GM19397 (cell line): Measurements from ENCODE around the gene CEP104.
"Not testable (repeated sequence)": the region's sequence is repeated elsewhere in the genome, so short reads cannot be mapped to it uniquely, and the experiment has no call there.

ENCODE experiments used
- ATAC-seq: cut with Tn5 transposase; IDR thresholded peaks from one replicate; pipeline ENCODE4 v1.9.1; 2021; ENCODE audit warnings: mild to moderate bottlenecking, moderate library complexity; ENCODE audit not compliant: unreplicated experiment

The CEP104 gene

DNA sequence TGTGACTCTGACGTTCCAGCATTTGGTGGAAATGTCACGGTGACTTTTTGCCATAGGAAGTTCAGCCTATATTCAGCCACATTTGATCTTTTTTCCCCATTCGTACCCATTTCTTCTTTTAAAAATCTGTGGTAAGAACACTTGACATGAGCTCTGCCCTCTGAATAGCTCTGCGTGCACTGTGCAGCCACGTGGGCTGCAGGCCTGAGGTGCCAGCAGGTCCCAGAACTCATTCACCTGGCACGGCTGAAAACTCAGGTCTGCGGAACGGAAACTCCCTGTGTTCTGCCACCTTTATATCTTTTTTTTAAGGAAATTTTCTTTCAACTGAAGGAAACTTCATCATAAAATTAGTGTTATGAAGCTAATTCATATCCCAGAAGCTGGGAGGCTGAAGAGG, 28.6 kb downstream of the CEP104 start:
- ATAC-seq, result no peak

DNA sequence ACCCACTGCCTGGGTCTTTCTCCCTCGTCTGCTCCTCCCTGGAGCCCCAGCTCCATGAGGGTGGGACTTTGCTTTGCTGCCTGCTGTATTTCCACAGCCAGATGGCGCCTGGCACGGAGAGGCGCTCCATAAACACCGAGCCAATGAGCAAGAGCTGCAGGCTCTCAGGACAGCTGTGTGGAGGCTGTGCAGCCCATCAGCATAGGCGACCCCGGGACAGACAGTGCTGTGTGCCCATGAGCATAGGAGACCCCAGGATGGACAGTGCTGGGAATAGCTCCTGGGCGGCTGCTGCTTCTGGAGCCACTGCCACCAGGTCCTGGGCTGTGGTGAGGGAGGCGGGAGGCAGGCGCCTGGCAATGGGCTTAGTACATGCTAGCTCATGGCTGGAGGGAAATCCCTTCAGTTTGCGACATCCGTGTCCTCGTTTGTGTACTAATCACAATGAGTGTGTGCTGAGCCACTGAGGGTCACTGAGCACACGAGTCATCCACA, 29.2 kb downstream of the CEP104 start:
- ATAC-seq, result no peak

DNA sequence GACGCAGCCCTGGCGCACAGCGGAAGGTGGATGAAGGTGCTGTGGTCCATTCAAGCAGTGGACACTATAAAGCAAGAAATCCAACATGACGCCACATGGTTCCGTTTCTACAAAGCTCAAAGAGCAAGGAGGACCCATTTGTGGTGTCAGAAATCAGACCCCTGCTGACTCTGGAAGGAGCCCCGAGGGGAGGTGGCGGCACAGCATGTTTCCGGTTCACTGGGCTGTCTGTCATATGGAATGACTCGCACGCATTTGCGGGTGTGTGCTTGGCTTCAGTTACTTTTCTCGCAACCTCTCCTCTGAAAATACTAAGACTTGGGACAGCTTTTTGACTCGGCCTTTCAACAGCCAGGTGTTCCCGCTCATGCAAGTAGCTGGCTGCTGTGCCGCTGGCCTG, 31.7 kb downstream of the CEP104 start:
- ATAC-seq, result no peak

DNA sequence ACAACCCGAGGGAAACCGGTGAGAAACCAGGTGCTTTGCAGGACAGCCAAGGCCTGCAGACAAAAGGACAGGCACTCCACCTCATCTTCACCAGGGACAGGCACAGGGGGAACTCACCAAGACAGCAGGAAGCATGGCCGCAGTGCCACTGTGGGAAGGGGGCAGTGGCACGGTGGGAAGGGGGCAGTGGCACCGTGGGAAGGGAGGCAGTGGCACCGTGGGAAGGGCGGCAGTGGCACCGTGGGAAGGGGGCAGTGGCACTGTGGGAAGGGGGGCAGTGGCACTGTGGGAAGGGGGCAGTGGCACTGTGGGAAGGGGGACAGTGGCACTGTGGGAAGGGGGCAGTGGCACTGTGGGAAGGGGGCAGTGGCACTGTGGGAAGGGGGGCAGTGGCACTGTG, 32.4 kb downstream of the CEP104 start:
- ATAC-seq, result no peak

DNA sequence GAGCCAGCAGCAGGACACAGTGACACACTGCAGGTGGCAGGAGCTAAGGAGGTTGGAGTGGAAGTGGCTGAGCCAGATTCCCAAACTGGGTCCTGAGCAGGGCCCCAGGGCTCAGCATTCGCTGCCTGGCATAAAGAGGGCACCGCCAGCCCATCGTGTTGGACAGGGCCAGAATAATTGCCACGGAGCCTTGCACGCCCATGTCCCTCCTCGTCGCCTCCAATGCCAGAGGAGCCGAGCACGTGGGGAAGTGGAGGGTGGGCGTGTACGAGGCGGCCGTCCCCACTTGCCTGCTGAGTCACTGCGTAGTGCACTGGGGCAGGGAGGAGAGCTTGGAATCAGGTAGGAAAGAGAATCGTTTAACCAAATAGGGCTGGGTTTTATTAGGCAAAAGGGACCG, 34.6 kb downstream of the CEP104 start:
- ATAC-seq, result no peak

DNA sequence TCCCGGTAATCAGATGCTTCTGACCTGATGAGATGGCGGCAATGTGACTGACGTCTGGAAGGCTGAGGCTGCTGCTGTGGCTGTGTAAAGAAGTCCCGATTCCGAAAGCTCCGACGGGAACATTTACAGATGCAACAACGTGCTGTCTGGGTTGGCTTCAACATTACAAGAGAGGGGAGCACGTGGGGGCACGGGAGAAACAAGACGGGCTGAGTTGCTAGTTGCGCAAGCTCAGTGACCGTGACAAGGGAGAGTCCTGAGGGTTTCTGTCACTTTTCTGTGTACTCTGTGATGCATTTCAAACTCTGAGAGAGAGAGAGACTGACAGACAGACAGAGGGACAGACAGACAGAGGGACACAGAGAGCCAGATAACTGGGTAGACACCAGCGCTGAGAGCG, 35.1 kb downstream of the CEP104 start:
- no peak for ATAC-seq

DNA sequence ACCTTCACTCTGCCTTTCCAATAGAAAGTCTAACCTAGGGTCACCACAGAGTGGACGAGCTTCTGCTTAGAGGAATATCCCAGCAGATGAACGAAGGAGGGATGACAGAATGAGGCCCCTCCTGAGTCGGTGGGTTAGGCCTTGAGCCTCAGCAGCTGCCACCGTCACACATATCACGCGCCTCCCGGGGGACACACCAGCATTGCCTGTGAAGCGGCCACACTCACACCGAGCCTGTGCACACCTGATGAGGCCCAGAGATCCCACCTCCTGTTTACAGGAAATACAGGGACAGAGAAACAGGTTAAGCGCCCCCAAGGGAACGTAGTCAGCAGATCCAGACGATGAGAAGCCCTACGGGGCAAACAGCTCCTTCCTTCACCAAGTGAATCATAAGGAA, 35.6 kb downstream of the CEP104 start:
- no peak for ATAC-seq

DNA sequence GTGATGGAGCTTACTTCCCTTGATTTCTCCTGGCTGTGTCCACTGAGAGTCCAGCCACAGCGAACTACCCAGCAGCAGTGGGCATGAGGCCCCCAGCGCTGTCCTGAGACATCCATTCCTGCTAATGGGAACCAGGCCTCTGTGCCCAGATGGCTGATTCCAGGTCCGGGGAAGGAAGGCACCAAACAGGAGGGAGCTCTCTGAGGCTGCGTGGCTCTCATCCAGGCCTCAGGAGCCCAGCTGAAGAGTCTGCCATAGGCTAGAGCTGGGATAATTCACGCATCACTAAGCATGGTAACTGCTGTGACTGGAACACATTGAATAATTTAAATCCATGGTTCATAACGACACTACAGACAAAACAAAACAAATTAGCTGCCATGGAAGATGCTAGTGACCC, 36.0 kb downstream of the CEP104 start:
- ATAC-seq, result no peak

DNA sequence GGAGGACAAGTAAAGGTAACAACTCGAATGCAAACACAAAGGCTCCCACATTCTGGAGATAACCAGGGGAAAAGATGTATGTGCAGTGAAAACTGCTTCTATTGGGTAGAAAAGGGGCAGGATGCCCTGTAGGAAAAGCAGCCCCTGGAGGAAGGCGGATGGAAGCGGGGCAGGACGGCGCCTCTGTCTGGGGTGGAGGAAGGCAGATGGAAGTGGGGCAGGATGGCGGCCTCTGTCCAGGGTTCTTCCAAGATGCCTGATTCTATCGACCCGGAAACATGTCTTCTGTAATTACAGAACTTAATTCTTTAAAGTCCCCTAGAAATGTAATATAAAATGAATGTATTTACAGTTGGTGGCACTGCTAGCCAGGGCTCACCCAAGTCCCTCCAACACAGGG, 36.7 kb downstream of the CEP104 start:
- no peak for ATAC-seq

DNA sequence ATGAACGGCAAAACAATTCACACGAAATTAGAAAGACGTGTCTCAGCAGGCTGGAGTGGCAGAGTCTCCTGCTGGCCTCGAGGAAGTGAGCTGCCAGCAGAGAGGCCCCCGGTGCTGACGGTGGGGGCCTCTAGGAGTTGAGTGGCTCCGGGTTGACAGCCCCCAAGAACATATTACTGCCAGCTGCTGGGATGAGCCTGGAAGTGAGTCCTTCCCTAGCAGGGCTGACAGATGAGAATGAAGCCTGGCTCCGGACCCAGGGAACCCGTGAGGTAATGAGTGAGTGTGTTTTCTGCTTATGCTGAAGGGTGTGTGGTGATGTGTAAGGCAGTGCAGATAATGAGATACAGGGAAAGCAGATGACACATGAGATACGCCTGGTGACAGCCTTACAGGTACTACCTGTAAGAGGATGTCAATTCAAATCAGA, 37.2 kb downstream of the CEP104 start:
- no peak for ATAC-seq

DNA sequence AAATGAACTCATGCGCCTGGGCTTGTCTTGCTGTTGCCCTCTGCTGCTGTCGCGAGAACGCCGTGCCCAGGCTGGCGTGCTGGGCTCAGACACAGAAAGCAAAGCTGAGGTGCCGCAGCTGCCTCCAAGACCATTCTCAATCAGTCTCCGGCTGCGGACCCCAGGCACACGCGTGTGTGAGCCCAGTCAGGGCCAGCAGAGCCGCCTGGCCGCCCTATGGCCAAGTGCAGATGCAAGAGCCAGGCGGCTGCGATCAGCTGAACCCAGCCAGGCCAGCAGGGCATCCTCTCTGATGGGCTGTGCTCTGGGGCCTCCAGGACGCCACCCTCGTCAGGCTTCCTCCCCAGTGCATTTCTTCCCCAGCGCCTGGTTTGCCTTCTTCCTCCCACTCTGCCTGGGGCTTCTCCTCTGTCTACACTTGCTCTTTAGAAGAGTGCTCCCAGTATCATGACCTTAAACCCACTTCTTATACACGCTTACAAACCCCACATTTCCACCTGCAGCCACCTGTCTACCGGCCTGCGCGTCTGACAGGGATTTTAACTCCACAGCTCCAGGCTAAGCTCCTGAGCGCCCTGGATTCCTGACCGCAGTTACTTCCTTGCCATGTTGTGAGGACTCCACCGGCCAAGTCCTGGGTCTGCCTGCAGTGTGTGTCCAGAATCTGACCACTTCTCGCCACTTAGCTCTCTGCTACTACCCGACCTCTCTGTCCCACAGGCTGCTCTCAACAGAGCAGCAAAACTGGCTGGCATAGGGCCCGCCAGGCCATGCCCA, 39.0 kb downstream of the CEP104 start:
- no peak for ATAC-seq

DNA sequence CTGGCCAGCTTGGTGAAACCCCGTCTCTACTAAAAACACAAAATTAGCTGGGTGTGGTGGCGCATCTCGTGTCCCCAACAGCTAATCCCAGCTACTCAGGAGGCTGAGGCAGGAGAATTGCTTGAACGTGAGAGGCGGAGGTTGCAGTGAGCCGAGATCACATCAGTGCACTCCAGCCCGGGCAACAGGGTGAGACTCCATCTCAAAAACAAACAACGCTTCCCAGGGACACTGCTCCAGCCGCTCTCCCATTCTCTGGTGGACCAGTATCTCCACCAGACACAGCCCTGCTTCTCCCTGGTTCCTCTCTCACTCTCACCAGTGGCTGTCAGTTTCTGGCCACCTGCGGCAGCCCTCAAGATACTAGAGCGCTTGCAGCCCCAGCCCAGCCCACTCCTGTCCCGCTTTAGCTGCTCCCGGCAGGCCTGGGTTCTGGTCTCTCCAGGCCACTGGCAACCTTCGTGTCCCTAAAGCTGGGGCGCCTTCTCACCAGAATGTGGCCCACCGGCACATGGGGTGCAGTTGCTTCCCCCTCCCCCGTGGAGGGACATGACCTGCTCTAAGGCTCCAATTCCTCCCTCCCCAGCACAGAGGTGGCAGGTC, 39.8 kb downstream of the CEP104 start:
- no peak for ATAC-seq

DNA sequence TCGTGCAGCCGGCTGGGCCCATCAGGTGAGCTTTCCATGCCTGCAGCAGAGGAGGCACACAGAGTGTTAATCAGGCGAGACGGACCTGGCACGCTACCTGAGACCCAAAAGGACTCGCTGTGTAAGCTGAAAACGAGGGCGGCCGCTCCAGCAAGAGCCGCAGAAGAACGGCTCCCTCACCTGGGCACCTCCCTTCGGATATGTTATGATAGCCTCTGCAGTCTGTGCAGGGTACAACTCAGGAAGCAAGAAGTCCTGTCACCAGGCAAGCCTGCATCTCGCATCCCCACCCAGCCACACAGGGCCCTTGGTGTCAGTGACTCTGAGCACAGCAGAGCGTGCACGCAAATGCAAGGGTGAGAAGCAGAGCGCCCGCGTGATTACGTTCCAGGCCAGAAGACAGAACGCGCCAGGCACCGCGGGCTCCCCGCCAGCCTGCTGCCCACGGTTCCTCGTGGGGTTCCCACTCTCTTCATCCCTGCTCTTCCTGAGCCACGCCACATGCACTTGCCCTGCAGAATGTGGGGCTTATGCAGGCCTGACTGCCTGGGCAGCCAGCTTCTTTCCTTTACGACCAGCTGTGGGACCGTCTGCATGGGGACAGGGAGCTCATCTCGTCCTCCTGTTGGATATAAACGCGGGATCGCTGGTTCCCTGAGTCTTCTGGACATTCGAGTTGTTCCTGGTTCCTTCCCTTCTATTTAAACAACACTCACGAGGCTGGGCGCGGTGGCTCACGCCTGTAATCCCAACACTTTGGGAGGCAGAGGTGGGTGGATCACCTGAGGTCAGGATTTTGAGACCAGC, 40.5 kb downstream of the CEP104 start:
- ATAC-seq, result no peak

DNA sequence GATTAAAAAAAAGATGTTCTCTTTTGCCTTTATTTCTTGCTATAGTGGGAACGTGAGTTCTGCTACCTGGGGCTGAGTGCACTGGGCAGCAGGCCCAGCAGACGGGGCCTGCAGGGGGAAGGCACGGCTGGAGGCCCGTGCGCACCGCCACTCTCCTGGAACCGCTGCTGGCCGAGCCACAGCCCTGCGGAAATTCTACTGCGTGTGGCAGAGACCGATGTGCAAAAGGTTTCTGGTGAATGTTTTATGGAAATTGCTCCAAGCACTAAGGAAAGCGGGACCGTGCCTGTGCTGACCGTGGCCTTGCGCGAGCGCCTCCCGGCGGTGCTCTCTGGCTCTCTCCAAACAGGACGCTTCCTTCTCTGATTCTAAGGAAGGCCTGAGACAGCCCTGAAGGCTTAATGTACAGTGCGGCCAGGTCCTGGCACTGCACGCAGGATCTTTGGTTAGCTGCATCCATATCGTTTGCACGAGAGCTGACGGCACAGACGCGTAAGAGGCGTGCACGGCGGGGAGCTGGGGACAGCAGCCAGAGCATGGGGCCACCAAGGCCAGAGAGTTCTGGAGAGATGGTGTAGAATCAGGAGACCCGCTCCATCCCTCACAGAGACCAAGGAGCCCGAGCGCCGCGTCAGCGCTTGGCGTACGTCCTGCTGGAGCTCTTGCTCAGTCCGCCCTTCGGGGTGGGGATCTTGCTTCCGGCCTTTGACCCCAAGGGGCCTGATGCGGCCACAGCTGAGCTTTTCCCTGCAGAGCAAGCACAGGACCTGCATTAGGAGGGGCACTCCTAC, 42.0 kb downstream of the CEP104 start:
- no peak for ATAC-seq

DNA sequence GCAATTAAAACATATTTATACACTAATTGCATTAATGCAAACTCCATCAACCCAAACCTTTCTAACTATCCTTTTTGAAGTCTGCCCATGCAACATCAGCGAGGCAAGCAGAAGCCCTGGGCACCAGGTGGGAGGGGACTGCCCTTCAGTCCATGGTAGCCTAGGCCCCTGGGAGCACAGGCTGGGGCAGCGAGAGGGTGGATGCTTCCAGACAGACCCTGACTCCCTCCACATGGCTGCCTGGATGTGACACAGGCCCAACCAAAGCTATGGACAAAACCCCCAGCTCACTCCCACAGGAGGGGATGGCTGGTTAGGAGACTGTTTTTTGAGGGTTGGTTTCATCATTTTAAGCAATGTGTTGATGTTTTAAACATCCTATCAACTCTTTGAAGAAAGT, 42.9 kb downstream of the CEP104 start:
- ATAC-seq, result no peak

DNA sequence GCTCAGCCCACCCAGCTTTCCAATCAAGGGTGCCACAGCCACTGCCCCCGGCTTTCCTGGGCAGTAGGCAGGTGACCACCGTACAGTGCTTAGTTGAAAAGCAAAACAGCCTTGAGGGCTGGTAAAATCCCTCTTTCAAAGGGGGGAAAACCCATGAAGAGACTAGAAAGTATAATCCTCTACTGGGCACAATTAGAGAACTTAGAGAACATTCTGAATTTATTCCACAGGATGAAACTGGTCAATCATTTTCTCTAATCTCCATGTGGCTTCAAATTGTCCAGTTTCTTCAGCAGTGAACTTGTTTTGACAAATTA, 45.5 kb downstream of the CEP104 start:
- ATAC-seq, result no peak

DNA sequence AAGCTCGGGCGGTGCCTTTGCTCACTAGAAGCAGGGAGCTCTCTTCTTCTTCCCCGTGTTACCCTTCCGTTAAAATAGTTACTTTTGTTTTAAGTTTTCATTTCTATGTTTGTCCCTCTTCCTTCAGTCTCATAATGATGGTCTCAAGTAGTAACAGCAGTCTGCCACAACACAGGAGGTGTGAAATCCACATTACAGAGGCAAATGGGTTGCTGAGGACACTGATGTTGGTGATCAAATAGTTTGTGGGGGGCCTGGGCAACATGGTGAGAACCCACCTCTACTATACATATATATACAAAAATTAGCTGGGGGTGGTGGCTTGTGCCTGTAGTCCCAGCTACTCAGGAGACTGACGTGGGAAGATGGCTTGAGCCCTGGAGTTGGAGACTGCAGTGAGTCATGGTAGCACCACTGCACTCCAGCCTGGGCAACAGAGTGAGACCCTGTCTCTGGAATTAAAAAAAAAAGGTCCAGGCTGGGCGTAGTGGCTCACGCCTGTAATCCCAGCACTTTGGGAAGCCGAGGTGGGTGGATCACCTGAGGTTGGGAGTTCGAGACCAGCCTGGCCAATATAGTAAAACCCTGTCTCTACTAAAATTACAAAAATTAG, 46.8 kb downstream of the CEP104 start:
- not testable (repeated sequence) for ATAC-seq

DNA sequence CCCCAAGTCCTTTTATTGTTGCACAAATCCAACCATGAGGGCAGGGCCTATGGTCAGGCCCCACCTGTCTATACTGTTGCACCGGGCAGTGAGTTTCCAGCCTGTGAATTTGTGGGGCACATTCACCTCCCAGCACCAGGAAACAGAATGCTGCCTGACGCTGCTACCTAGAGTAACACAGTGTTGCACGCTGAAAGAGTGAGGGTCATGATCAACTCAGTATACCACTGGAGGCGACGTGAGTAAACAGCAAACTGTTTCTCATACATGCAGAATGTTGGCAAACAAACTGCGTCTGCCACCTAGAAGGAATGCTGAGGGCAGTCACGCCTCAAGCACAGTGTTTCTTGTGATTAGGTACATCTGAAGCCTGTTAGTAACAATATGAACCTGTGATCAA, 47.3 kb downstream of the CEP104 start:
- no peak for ATAC-seq

DNA sequence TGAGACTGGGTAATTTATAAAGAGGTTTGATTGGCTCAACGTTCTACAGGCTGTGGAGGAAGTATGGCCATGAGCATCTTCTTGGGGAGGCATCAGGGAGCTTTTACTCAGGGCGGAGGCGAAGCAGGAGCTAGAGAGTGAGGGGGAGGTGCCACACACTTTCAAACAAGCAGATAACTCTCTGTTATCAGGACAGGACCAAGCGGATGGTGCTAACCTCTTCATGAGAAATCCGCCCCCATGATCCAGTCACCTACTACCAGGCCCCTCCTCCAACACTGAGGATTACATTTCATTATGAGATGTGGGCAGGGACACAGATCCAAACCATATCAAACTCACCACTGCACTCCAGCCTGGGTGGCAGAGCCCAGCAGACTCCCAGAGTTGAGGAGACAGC, 49.2 kb downstream of the CEP104 start:
- ATAC-seq, result no peak

DNA sequence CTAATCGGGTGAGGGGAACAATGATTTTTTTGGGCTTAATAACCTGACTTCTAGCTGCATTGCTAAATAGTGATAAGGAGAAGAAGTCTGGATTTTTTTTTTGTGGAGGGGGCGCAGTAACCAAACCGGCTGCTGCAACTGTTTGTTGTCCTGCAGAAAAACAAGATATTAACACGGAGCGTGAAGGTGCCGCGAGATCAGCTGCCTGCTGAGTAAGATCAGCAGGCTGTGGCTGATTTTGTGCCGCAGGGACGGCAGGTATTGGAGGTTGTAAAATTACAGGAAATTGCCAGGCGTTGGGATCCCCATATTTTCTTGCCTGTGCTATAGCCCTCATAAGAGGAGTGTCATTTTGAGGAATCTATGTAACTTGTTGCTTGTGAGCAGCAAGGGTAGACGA, 52.0 kb downstream of the CEP104 start:
- no peak for ATAC-seq

DNA sequence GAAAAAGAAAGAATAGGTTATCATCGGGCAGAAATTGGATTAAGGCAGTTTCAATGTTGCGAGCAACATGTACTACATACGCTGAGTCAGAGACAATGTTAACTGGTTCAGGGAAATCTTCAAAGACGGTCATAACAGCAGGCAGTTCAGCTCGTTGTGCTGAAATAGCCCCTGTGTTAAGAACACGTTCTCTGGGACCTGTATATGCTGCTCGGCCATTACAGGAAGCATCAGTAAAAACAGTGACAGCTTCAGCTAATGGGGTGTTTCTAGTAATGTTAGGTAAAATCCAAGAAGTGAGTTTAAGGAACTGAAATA, 52.4 kb downstream of the CEP104 start:
- ATAC-seq, result not testable (repeated sequence)
